Stimulated activated CD4-positive, alpha-beta T cell treated with anti-CD3 and anti-CD28 coated beads, Interleukin-4, amount 100 ng/mL, for 24 hours (primary cell): ENCODE results near the gene TRAF3IP1.

Experiments used
- DNase-seq: peaks from one replicate; pipeline ENCODE4 v3.0.0-alpha.2; 2020

TRAF3IP1 gene

DNA sequence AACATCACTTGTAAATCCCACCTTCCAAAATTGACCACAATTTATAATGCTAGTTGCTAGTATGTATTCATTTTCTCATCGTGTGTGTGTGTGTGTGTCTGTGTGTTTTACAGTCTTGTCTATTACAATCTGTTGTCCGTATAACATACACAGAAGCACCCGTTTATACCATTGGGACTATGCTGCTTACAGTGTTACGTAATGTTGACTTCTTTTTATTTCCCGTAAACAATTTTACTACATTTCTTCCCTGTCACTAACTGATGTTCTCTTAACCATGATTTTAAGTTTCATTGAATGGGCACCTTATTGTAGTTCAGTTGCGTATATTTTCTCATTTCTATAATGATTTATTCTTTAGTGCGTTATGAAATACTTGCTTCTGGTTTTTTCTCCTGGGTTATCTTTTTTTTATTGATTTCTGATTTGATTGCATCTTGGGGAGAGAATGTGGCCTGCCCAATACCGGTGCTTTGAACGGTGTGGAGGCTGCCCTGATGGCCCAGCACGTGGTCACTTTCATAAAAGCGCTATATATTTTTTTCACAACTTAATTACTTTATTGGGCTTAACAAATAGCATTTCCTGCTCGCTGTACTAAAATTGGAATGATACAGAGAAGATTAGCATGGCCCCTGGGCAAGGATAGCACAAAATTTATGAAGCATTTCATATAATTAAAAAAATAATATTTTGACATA, 91.9 kb downstream of the TRAF3IP1 start:
- no peak for DNase-seq

GRCh38 chr2:238413368-238413767, 93.0 kb downstream of the TRAF3IP1 start:
- no peak for DNase-seq

GRCh38 chr2:238415036-238415764, 94.9 kb downstream of the TRAF3IP1 start:
- no peak for DNase-seq

- no peak for DNase-seq
Observed at GRCh38 chr2:238415893-238416292, 95.6 kb downstream of the TRAF3IP1 start.

DNA sequence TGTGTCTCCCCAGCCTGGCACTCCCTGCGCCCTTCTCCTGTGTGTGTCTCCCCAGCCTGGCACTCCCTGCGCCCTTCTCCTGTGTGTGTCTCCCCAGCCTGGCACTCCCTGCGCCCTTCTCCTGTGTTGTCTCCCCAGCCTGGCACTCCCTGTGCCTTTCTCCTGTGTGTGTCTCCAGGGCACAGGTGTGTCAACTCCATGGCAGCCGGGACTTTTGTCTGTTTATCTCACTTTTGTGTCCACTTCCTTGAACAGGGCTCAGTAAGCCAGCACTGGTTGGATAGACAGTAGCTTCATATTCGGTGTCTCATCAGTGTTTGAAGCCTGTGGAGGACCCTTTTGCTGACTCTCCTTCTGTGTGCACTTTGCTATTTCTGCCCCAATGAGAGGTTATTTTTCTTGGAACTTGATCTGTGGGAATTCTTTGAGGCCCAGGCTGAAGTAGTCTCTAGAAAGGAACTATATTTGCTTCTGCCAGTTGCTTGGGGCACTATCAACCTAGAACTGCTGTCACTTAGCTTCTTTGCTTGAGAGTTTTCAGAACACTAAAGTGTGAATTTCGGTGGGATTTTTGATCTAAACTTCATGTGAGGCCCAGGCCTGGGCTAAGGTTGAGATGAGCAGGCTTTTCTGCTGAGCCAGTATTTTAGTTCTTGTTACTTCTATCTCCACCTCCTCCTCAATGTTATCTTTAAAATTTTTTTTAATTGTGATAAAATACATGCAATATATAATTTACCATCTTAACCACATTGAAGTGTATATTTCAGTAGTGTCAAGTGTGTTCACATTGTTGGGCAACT, 98.1 kb downstream of the TRAF3IP1 start:
- no peak for DNase-seq

DNA sequence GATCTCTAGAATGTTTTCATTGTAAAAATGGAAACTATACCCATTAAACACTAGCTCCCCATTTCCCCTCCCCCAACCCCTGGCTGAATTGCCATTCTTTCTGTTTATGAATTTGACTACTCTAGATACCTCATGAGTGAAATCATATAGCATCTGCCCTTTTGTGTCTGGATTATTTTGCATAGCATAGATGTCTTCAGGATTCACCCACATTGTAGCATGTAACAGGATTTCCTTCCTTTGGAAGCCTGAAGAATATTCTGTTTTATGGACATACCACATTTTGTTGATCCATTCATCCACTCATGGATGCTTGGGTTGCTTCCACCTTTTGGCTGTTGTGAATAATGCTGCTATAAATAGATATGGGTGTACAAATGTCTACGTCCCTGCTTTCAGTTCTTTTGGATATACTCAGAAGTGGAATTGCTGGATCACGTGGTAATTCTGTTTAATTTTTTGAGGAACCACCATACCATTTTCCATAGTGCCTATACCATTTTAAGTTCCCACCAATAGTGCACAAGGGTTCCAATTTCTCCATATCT, 98.8 kb downstream of the TRAF3IP1 start:
- no peak for DNase-seq

DNA sequence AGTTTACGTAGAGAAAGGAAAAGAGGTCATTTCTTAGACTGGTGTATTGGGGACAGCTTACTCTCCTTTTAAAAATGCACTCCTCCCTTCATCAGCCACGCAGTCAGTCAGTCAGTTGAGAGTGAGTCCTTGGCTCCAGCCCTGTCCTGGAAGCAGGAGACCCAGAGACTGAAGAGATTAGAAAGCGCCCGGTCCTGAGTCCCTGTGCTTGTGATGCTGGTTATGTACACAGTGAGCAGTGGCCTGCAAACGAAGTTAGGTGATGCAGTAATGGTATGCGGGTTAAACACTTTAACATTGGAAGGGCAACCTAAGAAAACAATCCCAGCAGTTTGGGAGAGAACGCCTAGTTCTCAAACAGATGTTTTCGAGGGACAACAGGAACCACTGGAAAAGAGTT, 100.1 kb downstream of the TRAF3IP1 start:
- no peak for DNase-seq

DNA sequence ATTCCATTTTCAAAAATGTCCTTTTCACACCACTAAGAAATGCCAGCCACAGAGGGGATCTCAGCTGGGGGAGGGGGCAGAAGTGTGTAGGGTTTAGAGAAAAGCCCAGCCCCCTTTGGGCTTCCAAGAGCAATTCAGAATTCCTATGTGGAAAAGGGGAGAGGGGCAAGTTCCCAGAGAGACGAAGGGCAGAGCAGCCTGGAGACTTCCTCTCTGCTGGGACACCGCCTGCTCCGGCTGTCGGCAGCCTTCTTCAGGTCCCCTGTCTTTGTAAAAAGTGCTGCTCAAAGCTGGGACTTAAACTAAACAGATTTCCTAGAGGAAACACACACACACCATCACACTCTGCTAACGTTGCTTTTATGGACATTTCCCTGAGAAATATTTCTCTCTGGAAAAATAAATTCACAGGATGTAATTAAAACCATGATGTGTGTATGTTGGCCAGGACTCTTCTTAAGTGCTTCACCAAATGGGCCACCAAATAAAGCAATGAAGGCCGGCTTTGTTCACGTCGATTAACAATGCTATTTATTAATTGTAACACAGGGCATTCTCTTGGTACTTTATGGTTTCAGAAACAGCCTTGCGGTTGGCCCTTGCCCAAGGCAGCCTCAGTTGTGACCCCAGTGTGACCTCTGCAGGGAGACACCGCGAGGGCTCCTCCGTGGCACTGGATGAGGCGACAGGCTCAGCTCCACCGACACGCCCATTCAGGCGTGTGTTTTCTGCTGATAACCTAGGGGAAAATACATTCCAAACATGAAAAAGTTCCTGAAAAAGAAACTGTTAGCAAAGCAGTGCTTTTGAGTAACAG, 100.8 kb downstream of the TRAF3IP1 start:
- no peak for DNase-seq

- no peak for DNase-seq
Observed at GRCh38 chr2:238421695-238422035, 101.3 kb downstream of the TRAF3IP1 start.

DNA sequence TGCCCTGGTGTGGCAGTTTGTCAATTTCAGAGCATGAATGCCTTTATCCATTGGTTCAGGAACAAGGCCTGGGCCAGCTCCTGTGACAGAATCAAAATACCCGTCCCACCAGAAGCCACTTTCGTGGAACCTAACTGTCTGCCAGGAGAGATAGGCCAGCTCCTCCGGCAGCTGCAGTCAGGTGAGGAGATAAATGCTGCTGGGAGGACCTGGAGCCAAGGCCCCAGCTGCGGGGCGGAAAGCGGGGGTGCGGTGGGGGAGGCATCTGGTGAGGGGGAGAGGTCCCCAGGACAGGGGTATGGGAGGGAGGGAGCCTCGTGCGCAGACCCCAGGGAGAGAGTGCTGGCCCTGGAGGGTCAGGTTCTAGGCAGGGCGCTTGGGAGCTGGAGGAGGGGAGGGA, 102.0 kb downstream of the TRAF3IP1 start:
- DNase-seq: no peak

- DNase-seq: no peak
Observed at GRCh38 chr2:238422940-238423339, 102.6 kb downstream of the TRAF3IP1 start.

DNA sequence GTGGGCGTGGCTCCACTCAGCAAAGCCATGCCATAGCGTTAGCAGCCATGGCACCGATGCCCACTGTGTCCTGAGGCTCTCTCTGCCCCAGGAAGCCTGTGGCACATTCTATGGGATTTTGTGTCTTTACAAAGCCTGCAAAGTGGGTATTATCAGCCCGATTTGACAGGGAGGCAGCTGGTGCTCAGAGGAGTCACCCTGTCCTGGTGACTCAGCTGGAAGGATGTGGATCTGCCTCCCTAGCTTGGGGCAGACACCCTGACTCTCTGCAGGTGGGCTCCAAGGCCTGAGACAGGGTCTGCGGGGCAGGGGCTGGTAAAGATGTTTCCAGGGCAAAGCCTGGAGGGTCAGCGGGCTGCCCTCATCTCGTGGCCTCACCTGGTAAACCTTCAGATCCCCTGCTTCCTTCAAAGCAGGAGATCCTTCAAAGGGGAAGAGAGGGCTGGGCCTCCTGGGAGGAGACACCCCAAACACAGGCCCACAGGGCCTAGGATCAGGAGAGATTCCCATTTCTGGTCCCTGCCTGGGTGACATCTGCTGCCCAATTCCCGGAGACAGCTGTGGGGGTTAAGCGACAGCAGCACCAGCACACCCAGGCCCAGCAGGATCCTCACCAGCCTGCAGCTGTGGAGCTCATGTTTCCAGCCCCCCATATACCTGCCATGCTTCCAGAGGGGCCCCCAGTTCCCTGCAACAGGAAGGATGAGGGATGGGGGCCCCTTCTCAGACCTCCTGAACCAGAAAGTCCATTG, 103.4 kb downstream of the TRAF3IP1 start:
- no peak for DNase-seq

GRCh38 chr2:238424313-238424700, 104.0 kb downstream of the TRAF3IP1 start:
- DNase-seq: no peak

- DNase-seq: no peak
Observed at GRCh38 chr2:238425505-238425978, 105.2 kb downstream of the TRAF3IP1 start.

- no peak for DNase-seq
Observed at GRCh38 chr2:238425979-238426567, 105.8 kb downstream of the TRAF3IP1 start.

GRCh38 chr2:238426568-238427434, 106.5 kb downstream of the TRAF3IP1 start, which contains the start of gene ASB1:
TSS of gene ASB1 (plus strand) at chr2:238426927. CDS start at chr2:238427071, 144 bp downstream.
- peak; percentile 76 for DNase-seq

- DNase-seq: no peak
Observed at GRCh38 chr2:238427435-238428162, 107.3 kb downstream of the TRAF3IP1 start.

DNA sequence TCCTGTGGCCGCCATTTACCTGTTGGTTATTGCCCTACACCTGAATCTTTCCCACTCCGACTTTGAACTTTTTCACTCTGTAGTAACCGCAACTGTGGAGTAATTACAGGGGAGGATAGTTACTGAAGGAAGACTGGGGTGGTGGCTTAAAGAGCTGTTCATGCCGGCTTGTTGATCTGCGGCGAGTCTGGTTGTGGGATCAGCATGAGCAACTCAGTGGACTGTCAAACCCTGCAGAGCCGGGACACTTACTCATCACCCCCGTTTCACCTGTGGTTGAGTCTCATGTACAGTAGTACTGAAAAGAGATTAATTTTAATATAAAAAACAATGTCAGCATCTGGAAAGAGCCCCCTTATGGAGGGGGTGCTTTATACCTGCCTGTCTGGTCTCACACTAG, 108.5 kb downstream of the TRAF3IP1 start:
- DNase-seq: no peak

DNA sequence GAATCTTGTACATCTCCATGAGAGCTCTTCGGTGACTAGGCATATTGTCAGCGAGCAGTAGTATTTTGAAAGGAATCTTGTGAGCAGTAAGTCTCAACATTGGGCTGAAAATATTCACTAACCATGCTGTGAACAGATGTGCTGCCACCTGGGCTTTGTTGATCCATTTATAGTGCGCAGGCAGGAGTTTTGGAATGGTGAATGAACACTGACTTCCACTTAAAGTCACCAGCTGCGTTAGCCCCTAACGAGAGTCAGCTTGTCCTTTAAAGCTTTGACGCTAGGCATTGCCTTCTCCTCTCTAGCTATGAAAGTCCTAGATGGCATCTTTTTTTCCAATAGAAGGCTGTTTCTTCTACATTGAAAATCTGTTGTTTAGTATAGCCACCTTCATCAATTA, 110.5 kb downstream of the TRAF3IP1 start:
- no peak for DNase-seq
